GM19438 (cell line): ENCODE measurements around the gene LSAMP.
"Not testable (repeated sequence)": the region's sequence is repeated elsewhere in the genome, so short reads cannot be mapped to it uniquely, and the experiment has no call there.

ENCODE experiments used
- ATAC-seq: cut with Tn5 transposase; IDR thresholded peaks from one replicate; pipeline ENCODE4 v1.9.1; 2021; ENCODE audit warnings: low read depth; ENCODE audit not compliant: unreplicated experiment

The LSAMP gene

DNA sequence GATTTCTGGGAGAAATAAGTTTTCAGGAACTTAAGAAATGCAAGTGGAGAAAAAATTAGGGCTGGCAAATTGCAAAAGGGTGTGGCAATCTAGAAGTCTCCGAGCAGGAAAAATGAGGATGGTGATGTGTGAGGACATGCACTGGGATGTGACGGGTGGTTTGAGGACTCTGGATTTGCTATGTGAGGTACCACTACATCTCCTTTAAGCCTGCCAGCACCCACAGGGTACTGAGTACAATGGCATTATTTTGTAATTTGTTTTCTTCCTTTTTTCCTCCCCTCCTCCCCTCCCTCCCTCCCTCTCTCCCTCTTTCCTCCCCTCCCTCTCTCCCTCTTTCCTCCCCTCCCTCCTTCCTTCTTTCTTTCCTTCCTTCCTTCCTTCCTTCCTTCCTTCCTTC is 584.5 kb downstream of the LSAMP start:
- ATAC-seq, result no peak

DNA sequence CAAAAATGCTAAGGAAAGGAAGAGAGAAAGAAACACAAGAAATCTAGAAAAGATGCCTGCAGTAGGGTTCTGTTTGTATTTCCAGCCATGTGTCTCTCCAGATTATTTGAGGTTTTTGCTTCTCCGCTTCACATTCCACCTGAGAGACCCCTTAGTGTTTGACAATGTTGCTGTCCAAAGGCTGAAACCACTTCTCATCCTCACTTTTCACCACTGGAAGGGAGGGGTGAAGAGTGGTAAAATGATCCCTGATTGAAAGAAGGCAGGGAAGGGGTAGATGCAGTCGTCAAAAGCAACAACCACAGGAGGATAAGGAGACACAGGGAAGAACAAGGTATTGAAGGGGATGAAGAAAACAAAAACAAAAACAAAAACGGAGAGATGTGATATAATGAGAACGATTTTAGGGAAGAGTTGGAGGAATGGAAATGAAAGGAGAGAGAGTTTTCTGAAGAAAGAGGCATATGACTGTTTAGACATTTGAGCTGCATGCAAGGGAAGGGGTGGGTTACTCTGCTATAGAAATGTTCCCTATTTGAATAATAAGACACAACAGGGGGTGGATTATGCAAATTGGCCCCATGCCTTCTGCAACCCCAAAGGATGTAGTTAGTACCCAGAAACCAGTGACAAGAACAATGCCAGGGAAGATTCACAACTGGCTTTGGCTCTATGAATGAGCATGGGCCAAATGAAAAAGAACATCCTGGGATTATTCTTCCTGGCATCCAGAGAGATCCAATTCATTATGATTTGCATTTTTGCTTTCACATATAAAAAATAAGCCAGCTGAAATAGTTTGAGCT is 586.1 kb downstream of the LSAMP start:
- ATAC-seq, result no peak

DNA sequence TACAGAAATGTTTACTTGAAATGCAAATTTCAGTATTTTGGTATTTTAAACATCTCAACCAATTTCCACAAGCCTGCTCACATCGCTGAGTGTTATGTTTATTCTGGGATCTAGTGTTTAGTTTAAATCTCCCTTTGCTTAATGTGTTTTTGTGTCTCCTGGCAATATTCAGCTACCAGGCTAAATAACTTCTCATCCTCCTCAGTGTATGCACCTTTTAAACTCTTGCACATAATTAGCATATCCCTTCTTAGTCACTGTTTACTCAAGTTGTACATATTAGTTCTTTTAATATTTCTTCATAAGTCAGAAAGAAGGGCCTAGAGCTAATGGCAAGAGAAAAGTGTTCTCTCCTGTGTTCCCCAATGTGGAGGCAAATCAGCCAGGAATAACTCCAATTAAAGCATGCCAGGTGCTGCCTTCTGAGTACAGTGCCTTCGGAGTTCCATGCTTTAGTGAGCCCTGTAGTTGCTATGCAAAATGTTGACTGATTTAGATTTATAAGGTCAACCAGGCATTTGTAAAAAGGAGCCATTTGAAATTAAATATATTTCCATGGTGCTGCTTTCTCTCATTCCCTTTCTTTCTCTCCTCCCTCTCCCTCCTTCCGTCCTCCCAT is 587.7 kb downstream of the LSAMP start:
- no peak for ATAC-seq

DNA sequence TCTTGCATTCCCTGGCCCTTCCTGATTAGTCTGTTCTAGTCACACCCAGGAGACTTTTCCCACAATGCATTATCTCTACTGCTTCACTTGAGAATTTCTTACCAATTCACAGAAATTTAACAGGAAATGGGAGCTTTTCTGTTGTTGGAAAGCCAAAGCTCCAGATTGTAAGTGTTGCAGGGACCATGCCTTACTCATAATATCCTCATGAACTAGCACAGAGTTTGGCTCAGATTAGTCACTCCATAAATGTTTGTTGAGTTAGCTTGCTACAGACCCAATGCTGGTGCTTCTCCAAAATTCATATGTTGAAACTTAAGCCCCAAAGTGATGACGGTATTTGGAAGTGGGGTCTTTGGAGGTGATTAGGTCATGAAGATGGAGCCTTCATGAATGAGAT is 589.4 kb downstream of the LSAMP start:
- ATAC-seq, result no peak

DNA sequence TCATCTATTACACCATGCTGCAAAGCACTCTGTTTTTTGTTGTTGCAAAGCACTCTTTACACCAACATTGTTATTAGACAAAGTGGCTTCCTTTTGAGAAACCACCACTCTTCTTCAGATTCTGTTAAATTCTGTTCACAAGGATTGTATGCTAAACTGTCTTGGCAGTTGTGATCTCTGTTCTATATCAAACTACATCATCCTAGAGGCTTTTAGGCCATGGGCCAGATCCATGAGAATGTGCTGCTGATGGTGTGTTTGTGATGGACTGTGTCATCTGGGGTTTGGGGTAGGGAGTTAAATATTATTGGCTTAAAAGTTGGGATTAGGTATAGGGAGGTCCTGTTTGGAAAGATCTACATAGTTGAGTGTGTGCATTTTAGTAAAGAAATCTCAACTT is 592.2 kb downstream of the LSAMP start:
- ATAC-seq, result no peak

DNA sequence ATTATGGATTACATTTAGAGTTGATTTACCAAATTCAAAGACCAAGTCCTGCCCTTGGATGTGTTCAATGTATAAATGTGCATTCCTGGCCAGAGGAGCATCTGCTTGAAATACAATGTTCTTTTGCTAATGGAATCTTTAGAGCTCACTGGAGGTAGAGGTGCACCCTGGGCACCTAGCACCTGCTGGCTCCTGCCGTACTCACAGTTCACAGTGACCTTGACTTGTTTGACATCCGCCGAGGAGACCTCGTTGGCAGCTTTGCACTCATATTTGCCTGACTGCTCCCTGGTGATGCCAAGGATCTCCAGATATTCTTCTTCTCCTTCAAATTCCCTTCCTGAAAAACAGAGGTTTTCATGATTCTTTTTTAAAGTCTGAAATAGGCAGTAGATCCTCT is 593.0 kb downstream of the LSAMP start:
- ATAC-seq, result no peak

DNA sequence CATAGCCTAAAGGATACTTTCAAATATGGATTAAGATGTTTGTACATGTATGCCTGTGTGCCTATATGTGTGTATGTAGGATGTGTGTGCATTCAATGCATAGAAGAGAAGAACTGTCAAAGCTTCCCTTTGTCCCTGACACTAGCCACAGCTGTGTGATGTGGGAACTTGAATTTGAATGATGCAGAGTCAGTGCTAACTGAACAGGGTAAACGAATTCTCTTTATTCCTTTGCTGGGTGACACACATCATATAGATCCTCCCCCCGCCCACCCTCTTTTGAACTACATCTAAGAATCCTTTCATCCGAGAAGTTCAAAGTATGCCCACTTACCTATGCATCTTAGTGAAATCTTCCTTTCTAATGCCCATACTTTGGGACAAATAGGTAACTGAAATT is 593.7 kb downstream of the LSAMP start:
- ATAC-seq, result no peak

DNA sequence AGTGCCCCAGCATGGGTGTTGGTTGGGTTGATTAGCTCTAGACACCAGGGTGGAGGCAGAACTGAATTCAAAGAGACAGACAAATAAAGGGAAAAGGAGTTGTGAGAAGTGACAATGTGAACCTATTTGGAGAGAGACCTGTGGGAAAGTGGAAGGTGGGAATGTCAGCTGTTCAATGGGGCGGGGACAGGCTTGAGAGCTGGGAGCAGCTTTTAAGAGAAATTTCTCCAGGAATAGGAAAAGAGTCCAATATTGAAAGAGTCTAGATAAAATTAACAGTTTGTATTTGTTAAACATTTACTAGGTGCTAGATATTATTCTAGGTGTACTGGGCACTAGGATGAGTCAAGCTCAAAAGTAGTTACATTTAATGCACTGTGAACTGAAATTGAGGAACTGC is 596.6 kb downstream of the LSAMP start:
- no peak for ATAC-seq

DNA sequence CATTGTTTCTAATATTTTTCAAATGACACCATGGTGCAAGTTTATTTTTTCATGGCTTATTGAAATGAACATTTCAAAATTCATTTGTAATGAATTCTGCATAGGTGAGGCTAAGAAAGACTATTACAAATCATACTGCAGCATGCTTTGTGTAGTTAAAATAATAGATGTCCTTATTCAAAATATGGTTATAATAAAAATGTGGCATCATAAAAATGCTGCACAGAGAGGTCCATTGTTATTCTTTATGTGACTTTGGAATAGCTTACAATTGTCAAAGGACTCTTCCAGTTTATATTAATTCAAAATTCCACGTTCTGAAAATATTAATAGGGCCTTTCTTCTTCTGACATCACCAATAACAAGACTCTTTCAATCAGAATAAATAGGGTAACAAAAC is 599.3 kb downstream of the LSAMP start:
- no peak for ATAC-seq

DNA sequence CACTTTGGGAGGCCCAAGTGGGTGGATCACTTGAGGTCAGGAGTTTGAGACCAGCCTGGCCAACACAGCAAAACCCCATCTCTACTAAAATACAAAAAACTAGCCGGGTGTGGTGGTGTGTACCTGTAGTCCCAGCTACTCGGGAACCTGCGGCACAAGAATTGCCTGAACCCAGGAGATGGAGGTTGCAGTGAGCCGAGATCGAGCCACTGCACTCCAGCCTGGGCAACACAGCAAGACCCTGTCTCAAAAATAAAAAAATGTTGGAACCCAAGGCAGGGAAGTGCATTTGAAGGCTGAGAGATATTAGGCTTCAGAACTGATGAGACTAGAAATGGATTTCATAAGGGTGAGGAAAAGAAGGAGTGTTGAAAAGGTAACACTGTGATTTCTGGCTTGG is 600.6 kb downstream of the LSAMP start:
- ATAC-seq, result not testable (repeated sequence)

DNA sequence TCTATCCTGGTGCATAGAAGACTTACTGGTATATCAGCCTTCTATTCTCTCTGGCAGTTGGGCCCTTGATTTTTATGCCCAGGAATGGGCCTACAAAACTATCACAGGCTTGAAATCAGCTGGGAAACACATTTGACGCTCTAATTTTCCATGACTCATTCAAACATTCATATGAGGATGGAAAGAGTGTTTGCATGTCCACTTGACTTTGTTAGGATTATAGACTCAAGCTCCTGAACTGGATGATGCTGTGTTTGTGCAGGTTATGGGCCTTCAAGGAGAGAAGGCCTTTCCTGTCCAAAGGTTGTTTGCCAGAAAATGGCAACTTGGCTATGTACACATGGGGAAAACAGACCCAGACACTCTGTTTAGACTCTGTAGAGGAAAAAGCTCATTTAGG is 602.1 kb downstream of the LSAMP start:
- no peak for ATAC-seq

DNA sequence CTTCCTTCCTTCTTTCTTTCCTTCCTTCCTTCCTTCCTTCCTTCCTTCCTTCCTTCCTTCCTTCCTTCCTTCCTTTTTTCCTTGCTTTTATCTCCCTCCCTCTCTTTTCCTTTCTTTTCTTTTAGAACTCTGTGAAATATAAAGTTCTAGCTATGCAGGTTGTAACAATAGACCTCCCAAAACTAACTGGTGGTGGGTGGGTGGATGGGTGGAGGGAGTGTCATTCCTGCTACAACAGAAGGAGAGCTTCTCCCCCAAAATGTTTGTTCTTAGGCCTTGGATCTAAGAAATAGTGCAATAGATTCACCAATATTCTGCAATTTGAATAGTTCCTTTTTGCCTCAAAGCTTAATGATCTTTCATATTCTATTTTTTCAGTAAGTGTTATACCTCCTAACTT is 606.0 kb downstream of the LSAMP start:
- ATAC-seq, result no peak

DNA sequence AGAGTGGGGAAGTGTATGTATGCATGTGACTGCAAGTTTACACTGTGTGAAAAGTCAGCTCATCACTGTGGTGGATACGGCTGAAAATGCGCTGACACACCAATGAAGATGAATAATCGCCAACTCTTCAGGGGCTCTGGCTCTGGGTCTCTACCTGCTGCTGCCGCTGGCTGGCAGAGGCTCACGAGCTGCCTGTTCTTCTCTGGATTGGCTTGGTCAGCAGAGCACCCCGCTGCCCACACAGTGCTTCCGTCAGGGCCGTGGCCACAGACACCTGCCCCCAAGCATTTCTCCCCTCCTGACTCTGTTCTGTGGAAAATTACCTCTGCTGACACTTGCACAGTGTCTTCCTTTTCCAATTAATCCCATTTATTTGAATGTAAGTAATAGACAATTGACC is 606.5 kb downstream of the LSAMP start:
- ATAC-seq, result no peak

DNA sequence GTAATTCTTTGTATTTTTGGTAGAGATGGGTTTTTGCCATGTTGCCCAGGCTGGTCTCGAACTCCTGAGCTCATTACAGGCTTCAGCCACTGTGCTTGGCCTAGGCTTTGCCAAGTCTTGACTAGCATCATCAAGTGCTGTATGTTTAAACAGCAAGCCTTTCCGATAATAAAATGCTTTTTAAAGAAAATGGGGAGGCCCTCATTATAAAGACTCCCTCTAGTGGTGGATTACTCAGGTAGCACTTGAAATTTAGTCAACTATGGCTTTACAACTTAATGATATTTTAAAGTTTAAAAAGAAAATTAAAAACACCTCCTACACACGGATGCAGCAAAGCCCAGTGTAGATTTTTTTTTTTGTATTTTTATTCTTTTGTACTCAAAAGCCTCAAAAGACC is 608.3 kb downstream of the LSAMP start:
- no peak for ATAC-seq

DNA sequence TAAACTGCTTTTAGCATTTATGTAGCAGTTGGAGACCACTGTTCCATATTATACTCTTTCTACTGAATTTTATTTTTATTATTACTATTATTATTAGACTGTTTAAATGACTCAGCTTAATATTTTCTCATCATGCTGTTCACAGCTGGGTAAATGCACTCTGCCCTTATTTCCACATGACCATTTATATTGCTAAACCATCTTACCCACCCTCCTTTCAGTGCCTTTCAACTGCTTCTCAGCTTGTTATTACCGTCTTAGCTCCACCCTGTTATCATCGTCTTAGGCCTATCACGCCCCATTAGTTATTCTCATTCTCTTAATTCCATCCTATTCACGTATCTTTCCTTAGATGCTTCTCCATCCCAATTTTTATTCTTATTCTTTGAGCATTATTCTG is 609.3 kb downstream of the LSAMP start:
- ATAC-seq, result no peak

DNA sequence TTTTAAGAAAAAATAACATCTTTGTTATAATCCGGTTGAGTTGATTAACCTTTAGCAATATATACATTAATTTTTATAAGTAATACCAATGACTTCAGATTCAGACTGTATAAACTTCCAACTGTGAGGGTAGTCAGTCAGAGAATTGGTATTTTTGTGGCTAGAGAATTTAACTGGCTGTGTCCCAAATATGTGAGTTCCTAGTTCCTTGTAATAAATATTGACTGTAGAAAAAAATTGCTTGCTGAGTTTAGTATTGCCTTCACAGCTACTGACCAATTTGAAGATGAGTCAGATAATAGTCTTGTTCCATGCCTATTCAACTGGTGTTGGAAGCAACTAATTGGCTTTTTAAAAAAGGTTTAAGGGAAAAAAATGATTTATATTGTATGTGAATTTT is 611.2 kb downstream of the LSAMP start:
- no peak for ATAC-seq

DNA sequence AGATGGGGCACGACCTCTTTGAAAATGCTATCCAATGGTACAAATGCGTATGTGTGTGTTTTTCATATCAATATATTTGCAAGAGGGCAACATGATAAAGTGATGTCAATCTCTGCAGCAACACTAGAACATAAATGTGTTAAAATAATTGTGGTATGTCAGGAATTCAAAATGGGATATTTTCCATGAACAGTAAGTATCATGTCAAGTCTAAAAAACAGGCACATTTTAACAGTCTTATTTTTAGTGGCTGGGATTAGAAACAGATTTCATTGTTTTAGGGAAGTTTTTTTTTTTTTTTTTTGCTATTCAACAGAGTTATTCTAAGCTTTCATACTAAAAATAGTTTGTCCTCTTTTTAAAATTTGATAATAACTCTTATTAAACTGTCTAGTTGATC is 612.2 kb downstream of the LSAMP start:
- no peak for ATAC-seq

DNA sequence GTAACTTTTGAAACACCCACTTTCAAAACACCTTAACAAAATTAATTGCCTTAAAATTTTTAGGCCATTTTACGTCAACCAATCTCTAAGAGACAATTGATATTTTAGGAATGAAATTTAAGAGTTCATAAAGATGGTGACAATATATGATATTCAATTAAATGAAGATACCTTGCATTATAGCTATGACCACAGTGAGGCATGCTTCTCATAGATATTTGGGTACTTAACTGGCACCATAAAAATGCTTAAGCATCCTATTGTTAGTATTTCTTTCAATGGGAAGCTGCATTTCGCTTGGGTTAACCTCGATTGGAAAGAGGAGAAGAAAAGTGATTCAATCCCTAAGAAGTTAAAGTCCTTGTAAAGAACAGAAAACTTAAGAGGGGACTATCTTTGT is 613.0 kb downstream of the LSAMP start:
- no peak for ATAC-seq

DNA sequence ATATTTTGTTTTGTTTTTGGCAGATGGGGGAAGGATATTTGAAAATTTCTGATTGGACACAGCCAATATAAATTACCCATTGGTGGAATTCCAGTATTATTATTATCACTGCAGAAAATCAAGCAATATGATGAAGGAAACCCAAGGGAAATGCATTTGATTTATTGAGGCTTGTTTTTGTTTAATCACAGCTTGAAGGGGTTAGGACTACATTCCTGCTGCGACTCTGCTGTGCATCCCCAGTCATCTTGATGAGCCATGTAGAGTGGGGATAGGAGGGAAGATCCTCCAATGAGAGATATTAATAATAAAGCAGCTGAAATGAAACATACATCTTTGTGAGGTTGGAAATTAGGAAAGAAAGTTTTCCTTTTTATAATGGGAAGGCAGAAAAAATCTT is 613.4 kb downstream of the LSAMP start:
- ATAC-seq, result no peak

DNA sequence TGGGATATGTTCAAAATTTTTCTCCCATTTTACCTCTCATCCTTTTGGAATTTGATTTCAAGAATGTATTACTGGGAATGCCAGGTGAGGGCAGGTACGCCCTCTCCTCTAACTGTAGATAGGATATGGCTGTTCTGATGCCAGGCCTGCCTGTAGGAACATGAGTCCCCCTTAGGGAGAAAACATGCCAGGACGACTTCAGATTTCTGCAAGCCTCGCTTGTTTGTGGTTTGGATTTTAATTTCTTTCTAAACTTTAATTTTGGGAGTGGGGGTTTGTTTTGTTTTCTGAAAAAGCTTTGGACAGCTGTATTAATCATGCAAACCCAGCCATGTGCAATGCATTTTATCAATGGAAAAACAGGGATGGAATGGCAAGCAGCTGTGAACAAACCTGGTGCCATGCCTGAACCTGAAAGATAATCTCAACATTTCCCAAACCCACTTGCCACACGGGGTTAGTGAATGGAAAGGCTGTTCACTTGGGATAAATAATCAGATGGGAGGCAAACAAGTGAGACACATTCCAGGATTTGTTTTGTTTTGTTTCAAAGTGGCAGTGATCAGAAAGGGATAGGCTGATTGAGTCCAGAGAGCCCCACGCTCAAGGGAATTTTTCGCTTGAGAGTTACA is 614.4 kb downstream of the LSAMP start:
- ATAC-seq, result no peak

DNA sequence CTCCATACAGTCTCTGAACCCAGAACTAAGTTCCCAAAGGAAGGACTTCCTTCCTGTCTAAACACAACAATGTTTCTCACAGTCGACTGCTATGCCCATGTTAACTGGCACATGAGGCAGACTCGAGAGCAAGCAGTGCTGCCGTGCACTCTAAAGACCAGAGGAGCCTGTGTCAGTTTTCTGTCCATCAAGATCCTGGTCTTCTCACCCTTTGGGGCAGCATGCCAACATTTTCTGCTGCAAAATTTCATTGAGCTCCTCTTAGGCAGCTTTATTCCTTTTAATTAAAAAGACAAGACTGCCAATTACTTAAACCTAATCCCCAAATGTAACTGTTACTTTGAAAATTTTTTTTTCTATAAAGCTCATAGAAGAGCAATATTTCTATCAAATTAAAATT is 616.9 kb downstream of the LSAMP start:
- ATAC-seq, result no peak

DNA sequence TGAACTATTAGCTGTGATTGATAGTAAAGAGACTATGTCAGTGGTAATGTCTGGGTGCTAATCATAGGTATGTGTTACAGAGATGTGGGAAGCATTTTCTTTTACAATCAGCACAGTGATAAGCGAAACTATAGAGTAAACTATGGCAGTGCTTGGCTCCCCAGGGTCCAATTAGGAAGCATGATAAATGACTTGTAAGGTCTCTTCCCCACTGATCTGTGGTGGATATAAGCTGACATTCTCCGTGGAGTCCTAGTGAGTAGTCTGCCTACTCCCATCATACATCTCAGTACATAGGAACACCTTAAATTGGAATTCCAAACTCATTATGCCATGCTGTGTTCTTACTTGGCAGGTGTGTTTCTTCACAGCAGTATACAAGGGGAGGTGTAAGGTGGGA is 617.8 kb downstream of the LSAMP start:
- ATAC-seq, result no peak
